Daoy (cell line): ENCODE results near the gene FGFR2. TPM values are rescaled to one million over a fixed set of nuclear protein-coding genes. Genes with fewer than 3 reads are reported as not detected.
"Not testable (repeated sequence)": the region's sequence is repeated elsewhere in the genome, so short reads cannot be mapped to it uniquely, and the experiment has no call there.

Experiments
- DNase-seq: peaks from one replicate; pipeline ENCODE4 v3.0.0-alpha.2; 2015; ENCODE audit warnings: low read depth
- total RNA-seq: library from RNA; depleted of rRNA; stranded (reverse); fragments of >200 nt; shearing (Covaris generic); gene quantifications from 2 replicates; pipeline ENCODE4 v1.2.3, GENCODE V29; 2014

FGFR2 gene
- total RNA-seq, 1 experiment from 2014 or later: 1.9 TPM

DNA sequence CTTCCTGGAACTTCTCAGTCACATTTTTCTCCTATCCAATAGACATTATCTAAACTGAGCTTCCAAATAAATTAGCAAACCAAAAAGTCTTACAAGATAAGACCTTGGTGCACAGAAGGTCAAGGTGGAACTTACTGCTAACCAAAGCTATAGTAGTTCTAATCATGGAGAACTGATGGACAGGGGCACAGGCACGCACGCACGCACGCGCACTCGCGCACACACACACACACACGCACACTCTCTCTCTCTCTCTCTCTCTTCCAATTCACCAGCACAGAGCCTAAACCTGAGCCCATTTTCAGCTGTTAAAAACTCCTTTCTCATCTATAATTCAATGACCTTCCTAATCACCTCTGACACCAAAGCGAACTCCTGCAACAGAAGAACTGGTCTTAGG, 7.5 kb downstream of the FGFR2 start:
- DNase-seq: no peak

- no peak for DNase-seq
Observed at GRCh38 chr10:121589553-121589952, 8.7 kb downstream of the FGFR2 start.

DNA sequence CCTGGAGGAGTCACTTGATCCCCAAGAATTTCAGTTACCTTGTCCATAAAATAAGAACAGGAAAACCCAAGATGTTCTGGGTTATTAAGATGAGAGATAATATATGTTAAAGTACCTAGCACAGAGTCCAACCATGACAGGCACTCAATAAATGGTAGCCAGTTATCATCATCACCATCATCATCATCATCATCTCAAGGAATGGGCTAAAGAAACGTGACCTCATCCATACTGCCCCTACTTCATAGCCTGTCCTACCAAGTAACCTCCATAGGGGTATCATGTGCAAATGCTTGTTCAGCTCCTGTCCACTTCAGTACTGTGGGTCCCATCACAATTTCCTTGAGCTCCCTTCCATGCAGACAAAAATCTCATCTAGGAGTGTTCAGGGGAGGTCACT, 14.4 kb downstream of the FGFR2 start:
- no peak for DNase-seq

DNA sequence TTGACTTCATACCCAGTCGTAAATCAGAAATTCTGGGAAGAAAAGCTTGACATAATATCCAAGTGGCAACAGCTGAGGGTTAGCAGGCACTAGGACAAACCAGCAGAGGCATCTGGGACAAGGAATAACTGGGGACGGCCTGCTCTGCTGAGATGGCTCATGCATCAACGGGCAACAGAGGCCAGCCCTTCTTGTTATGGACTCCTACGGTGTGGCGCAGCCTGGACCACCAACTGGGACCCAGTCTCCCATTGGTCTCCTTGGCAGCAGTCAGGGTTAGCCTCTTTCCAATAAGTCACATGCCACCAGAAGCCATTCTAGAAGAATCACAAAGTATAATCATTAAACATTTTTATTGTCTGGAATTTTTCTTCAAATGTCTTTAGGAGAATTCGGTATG, 15.0 kb downstream of the FGFR2 start:
- DNase-seq: no peak

- no peak for DNase-seq
Observed at GRCh38 chr10:121580276-121581116, 17.7 kb downstream of the FGFR2 start.

DNA sequence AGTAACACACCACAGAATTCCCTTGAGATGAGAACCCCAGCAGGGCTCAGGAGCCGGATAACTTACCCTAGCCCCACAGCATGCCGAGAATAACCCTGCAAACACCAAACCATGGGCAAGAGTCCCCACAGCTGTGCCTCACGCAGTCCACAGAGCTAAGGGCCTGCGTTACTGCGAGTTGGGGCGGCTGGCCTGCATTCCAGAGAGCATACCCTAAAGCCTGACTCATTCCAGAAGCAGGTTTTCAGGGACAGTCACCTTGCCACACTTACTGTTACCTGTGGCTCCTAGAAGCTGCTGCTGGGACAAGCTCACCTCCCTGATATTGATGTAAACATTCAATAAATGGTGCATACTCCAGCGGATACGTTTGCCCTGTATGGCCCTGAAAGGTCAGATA, 18.6 kb downstream of the FGFR2 start:
- DNase-seq: no peak

DNA sequence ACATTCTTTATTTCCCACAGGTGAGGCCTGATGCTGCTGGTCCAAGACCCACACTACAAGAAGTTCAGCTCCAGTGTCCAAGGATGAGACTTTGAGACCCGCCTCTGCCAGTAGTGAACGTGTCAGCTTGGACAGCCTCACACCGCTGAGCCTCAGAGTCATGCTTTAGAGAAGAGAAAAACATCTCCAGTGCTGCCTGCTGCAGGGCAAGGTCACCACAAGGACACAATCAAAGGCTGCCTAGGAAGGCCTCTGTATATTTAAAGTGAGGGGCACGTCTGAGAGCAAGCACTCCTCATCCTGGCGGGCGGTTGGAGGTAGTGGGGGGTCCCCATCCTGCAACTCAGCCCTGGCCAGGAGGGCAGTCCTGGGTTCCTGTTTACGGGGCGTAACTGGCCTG, 19.3 kb downstream of the FGFR2 start:
- no peak for DNase-seq

DNA sequence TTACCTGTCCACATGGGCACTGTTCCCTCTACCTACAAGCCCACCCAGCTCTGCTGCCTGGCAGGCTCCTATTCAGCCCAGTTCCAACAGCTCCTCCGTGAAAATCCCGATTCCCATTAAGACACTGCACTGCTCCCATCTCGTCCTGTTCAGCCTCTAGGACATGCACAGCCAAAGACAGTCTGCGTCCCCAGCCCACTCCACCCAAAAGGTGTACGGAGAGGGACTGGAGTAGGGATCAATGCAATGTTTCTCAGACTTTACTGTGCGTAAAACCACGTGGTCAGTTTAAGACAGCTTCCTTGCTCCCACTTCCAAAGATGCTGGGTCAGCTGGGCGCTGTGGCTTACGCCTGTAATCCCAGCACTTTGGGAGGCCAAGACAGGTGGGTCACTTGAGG, 19.9 kb downstream of the FGFR2 start:
- no peak for DNase-seq

DNA sequence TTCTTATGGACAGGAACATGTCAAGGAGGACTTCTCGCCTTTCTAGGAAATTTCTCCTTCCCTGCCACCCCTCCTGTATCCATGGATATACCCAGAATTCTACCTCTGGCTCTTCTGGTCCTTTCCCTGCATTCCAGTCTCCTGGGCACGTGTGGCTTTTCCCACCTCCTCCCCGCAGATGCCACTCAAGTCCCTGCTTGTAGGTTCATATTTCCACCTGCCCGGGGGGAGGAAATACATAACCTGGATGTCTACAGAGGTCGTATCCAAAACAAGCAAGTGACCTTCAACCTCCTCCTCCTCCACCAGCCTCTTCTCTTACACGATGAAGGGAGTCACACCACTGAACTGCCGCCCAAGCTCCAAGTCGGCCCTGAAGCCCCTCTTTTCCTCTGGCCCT, 20.7 kb downstream of the FGFR2 start:
- DNase-seq: no peak

- no peak for DNase-seq
Observed at GRCh38 chr10:121576139-121576538, 22.1 kb downstream of the FGFR2 start.

- no peak for DNase-seq
Observed at GRCh38 chr10:121574519-121575166, 23.6 kb downstream of the FGFR2 start.

DNA sequence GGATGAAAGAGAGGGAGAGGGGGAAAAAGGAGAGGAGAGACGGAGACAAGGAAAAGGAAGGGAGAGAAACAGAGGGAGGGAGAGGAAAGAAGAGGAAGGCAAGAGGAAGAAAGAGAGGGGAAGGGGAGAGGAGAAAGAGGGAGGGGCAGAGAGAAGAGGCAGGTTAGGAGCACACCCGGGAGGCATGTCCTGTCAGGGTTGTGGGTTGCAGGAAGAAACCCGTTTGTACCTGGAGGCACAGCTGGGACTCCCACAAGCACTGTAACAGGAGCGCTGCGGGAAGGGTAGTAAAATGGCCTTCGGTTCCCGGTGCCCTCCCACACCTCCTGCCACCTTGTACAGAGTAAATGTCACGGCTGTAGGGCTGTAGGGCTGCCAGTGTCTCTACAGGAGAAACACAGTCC, 24.7 kb downstream of the FGFR2 start:
- no peak for DNase-seq

GRCh38 chr10:121572859-121573537, 25.2 kb downstream of the FGFR2 start:
- DNase-seq: no peak

DNA sequence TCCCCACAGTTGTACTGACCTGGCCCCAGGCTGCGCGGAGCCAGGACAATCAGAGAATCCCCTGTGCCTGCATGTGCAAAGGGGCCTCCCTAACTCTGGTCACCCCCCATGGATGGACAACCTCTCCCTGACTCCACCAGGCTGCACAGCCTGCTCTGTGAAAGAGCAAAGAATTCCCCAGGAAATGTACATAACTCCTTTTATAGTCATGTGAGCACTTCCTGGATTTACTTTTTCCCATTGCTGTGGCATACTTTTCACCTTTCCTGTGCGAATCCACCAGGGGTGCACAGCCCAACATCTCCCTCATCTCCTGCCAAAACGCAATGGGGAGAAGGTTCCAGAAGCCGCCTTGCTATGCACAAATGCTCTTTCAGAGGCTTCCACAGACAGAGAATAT, 27.9 kb downstream of the FGFR2 start:
- DNase-seq: no peak

DNA sequence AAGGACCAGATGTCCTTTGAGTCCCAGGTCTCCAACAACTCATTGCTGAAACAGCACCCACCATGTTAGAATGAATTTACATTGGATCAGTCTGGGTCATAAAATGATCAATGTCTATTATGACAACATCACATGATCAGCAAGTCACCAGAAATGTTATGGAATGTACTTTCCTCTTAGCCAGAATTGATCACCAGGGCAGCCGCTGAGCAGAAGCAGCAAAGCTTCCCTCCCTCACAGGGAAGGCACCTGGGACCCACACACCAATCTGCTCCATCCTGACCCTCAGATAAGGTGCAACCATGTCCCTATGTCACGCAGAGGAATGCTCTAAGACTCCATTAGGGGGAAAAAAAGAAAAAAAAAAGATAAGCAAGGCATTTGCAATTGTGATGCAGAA, 30.0 kb downstream of the FGFR2 start:
- no peak for DNase-seq

DNA sequence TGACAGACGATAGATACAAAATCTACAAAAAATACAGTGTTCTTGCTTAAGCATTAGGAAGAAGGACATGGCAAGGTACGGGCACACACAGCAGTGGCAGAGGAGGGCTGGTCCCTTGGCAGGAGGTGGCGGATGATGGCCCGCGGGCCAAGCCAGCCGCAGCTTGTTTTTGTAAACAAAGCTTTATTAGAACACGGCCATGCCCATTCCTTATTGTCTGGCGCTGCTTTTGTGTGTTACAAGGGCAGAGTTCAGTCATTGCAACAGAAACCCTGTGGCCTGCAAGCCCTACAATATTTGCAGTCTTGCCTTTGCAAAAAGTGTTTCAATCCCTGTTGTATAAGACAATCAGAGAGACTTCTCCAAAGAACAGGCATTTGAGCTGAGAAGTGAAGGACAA, 30.7 kb downstream of the FGFR2 start:
- DNase-seq: no peak

DNA sequence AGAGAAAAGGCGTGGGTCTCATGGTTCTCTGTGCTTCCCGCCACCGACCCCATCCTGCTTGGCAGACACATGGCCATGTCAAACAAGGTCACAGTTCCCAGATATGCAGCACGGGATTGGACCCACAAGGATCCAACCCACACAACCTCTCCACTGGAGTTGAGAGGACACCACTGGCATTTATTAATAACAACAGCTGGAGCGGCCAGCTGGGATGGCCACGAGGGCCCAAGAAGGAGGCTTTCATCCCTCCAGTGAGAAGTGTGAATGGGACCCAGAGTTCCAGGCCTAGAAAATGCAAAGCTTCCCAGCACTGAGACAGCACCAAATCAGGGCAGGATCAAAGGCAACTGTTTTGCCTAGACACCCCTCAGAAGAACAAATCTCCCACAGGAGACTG, 31.5 kb downstream of the FGFR2 start:
- no peak for DNase-seq

- peak; percentile 21 for DNase-seq
Observed at GRCh38 chr10:121559326-121560026, 38.8 kb downstream of the FGFR2 start.

- DNase-seq: no peak
Observed at GRCh38 chr10:121558238-121558637, 40.0 kb downstream of the FGFR2 start.

DNA sequence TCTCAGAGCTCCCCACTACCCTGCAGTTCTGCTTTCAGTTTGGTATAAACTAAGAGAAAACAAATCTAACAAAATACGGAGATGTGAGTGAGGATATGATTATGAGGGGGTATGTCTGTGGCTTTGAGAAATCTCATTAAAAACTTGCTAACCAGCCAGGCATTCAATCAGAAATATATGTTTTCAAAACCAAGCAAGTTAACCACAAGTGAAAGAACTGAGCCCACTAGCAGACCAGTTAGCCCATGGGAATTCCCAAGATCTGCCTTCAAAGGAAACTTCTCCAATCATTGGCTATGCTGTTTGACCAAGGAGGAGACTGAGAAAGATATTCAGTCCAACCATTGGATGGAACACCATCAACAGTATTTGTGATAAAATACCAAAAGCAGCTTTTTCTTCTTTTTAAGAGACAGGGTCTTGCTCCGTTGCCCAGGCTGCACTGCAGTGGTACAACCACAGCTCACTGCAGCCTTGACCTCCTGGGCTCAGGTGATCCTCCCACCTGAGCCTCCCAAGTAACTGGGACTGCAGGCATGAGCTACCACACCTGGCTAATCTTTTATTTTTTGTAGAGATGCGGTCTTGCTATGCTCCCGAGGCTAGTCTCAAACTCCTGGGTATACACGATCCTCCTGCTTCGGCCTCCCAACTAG, 41.2 kb downstream of the FGFR2 start:
- peak; percentile 9 for DNase-seq

GRCh38 chr10:121556455-121556854, 41.8 kb downstream of the FGFR2 start:
- DNase-seq: no peak

GRCh38 chr10:121554916-121555315, 43.3 kb downstream of the FGFR2 start:
- not testable (repeated sequence) for DNase-seq
